Choroid plexus epithelial cell (primary cell): ENCODE results near the gene DCAKD.

Source experiments
- DNase-seq: peaks from one replicate; pipeline ENCODE4 v3.0.0-alpha.2; 2010; ENCODE audit warnings: low read depth
- H3K4me3 ChIP-seq: 2 replicates; pipeline ENCODE4 v1.5.1; 2011; ENCODE audit warnings: low read depth, mild to moderate bottlenecking, control low read depth, low read length, moderate library complexity
- CTCF ChIP-seq: conservative IDR thresholded peaks from 2 replicates; pipeline ENCODE4 v1.5.1; 2011; ENCODE audit warnings: low read depth, mild to moderate bottlenecking, control low read depth, inconsistent platforms, low read length, moderate library complexity

DCAKD gene

GRCh38 chr17:45016237-45016636, 35.2 kb downstream of the DCAKD start:
- no peak for DNase-seq
- no peak overlapping the region for H3K4me3 ChIP-seq
- no peak for TF ChIP-seq CTCF

DNA sequence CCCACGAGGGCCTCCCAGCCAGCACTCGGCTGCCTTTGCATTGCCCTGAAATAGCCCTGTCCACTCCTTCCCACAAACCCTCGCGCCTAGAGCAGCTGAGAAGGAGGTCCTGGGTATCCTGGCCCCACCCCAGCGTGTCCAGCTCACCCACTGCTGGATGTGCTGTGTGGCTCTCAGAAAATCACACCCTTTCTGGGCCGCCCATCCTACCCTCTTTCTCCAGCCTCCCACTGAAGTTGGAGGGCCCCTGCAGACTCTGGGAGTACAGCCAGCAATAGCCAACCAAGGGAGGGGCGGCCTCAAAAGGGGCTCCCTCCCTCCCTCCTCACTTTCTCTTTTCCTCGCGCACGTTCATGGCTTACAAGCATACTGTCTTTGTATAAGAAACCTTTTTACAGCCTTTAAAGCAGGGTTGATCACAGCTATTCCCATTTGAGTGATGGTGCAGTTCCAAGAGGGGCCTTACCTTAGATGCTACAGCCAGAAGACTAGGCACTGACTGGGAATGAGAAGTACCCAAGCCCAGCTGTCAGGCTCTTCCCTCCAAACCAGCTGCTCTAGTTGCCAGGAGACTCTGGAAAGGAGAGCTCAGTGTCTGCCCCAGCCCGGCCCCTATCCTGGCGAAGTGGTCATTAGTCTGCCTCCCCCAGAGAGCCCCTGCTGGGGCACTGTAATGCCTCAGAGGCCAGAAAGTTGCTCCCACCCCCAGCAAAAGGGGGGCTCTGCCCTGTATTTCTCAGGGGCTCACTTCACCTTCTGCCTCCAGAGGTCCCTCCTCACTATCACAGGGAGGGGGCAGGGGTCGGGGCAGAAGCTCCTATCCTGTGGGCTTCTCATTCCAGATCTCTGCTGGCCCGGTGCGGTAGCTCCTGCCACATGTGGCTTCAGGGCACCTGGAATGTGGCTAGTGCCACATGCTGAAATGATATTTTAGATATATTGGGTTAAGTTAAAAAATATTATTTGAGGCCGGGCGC, 38.1 kb downstream of the DCAKD start:
- peak; percentile 65 for DNase-seq
- TF ChIP-seq CTCF: no peak
- peak overlapping the region; percentile 7 for H3K4me3 ChIP-seq

- DNase-seq: no peak
- no peak overlapping the region for H3K4me3 ChIP-seq
- TF ChIP-seq CTCF: no peak
Observed at GRCh38 chr17:45011767-45012166, 39.7 kb downstream of the DCAKD start.

DNA sequence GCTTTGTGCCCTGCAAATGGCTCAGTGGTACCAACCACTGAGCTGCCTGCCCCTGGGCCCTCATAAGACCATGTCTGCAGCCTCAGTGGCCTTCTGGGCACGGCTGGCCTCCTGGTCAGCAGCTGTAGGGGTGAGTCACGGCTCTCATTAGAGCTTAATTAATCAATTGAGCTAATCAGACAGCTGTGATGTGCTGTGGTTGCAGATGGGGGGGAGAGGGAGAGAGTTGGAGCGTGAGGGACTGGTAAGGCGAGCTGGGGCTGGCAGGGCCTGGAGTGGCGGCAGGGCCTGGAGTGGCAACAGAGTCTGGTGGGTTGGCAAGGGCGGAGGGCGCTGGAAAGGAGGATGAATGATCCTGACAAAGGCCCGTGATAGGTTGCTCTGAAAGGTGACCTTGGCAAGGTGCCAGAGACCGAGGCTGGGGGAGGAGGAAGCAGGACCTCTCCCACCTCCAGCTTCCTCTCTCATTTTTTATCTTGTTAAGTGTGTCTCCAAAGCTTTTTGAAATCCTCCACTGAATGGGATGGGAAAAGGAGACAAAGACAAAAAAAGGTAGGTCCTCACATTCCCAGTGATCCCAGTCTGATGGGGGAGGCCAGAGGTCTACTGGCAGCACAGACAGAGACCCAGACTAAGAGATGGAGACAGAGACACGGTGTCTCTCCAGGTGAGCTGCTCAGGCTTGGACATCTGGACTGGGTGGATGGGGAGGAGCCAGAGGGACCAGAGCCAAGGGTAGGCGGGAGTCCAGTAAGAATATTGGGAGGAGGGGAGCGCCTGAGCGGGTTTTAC, 41.6 kb downstream of the DCAKD start:
- no peak overlapping the region for H3K4me3 ChIP-seq
- TF ChIP-seq CTCF: no peak

GRCh38 chr17:45008216-45008615, 43.2 kb downstream of the DCAKD start:
- no peak for TF ChIP-seq CTCF
- no peak for DNase-seq
- no peak overlapping the region for H3K4me3 ChIP-seq

More for the DNA sequence above, 41.6 kb downstream of the DCAKD start:
- DNase-seq: no peak

DNA sequence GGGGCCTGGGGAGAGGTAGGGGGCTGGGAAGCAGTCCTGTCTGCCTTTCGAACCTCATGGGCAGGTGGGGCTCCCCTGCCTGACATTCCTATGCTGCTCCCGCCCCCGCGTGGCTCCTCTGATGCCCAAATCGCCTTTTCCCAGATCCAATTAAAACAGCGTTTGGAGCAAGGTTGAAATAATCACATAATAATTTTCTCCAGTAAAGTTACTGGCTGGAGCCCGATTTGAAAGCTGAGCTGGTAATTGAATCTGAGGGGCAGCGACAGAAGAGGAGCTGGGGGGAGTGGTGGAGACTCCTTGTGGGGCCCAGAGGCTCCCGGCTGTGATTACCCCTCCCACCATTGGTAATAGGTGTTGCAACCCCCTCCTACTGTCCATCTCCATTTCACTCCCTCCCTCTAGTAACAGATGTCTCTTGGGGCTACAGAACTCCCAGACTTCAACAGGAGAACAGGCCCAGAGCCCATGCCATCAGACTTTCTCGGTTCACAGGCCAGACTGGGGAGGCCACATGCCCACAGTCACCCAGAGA, 44.4 kb downstream of the DCAKD start:
- H3K4me3 ChIP-seq: no peak overlapping the region
- TF ChIP-seq CTCF: peak; percentile 17
- DNase-seq: peak; percentile 60
